Activated naive CD4-positive, alpha-beta T cell treated with Interleukin-2 at 50 U/mL for 16 hours (primary cell): Measurements from ENCODE around the gene NBEAL1.
"Not testable (repeated sequence)": the region's sequence is repeated elsewhere in the genome, so short reads cannot be mapped to it uniquely, and the experiment has no call there.

Source experiments
- DNase-seq: peaks from one replicate; pipeline ENCODE4 v3.0.0-alpha.2; 2020

NBEAL1 gene

GRCh38 chr2:203122317-203122986 is 107.8 kb downstream of the NBEAL1 start:
- no peak for DNase-seq

DNA sequence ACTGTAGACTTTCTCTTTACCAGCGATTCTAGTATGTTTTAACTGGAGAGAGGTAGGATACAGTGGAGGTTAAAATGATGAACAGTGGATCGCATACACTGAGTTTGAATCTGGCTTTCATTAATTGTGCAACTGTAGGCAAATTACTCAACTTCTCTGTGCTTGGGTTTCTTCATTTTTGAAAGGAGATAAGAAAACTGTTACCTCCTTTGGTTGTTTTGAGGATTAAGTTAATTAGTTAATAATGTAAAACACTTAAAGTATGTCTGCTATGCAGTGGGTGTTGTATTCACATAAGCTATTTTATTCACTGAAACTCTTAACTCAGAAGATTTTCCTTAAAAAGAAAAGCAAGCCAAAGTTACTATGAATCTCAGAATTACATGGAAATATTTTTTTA is 112.3 kb downstream of the NBEAL1 start:
- DNase-seq = no peak

- DNase-seq = no peak
These were observed 120.4 kb downstream of the NBEAL1 start for GRCh38 chr2:203135105-203135504.

- no peak for DNase-seq
These were observed 128.7 kb downstream of the NBEAL1 start for GRCh38 chr2:203143391-203143790.

DNA sequence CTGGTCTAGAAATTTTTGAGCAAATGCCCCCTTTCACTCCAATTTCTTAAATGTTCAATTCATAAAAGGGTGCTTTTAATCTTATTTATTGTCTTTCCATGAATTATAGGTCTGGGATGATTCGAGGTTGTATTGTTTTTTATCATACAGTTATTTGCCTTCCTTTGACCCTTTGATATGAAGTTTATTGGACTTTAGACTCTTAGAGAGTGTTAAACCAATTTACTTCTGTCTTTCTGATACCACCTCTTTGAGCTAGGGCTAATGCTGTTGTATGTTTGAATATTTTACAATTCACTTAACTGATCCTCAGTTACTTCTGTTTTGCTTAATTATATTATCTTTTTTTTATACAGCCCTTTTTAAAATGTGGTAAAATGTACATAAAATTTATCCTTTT is 134.5 kb downstream of the NBEAL1 start:
- no peak for DNase-seq

DNA sequence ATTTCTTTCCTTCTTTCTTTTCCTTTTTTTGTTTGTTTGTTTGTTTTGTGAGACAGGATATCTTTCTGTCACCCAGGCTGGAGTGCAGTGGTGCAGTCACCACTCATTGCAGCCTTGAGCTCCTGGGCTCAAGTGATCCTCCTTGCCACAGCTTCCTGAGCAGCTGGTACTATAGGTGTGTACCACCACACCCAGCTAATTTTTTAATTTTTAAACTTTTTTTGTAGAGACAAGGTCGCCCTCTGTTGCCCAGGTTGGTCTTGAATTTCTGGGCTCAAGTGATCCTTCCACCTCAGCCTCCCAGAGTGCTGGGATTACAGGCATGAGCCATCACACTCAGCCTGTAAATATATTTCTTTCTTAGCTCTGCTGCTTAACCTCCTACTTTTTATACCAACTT is 140.7 kb downstream of the NBEAL1 start:
- no peak for DNase-seq

- not testable (repeated sequence) for DNase-seq
These were observed 148.0 kb downstream of the NBEAL1 start for GRCh38 chr2:203162722-203163121.

DNA sequence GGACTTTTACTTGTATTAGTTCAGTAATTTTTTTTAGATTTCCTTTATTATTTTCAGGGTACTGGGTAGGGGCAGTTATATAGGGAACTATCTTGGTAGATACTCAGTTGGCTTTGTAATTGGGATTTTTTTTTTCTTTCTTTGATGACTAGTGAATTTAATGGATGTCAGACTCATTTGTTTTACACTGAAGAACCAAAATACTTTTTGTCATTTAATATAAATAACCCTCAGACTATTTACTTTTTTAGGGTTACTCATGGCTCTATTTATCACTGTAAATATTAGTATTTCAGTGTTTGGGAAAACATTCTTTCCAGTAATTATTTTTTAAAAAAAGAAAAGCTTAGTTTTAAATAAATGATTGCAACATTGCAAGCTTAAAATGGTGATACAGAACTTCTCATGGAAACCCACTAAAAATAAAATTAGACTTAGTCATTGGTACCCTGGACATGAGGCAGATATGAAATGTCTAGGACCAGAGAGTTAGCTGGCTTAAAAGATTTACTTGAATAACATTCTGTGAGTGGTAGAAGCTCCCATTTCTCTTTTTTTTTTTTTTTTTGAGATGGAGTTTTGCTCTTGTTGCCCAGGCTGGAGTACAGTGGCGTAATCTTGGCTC is 149.7 kb downstream of the NBEAL1 start:
- no peak for DNase-seq

DNA sequence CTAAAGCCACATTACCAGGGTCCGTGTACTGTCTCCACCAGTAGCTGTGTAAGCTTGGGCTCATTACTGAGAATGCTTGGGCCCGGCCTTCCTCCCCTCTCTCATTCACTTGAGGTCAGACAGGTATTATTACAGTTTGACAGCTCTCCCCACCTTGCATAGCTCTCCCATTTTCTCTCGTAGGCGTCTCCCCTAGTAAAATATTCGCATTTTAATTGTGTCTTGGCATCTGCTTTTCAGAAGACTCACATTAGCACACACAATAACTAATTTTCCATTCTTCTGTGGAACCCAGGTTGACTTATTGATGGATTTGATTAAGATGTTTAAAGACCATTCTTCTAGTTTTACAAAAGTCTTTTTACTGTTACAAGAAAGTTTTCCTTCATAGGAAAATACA is 153.1 kb downstream of the NBEAL1 start:
- no peak for DNase-seq

- no peak for DNase-seq
These were observed 155.8 kb downstream of the NBEAL1 start for GRCh38 chr2:203170502-203170901.

DNA sequence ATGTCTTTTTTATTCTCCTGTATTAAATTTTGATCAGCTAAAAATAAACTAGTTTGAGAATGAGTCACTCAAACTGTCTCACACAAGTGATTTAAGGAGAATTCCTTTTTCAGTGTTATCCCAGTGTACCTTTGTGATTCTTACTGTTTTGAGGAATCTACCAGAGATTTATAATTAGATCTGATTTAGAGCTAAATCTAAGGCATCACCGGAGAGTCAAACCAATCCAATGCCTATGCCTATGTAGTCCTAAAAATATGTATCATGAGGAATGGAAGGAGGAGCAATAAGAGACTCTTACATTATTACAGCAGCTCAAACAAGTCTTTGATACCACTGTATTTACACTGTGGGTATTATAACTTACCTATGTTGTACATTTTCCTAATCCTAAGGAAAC is 160.7 kb downstream of the NBEAL1 start:
- DNase-seq = no peak

DNA sequence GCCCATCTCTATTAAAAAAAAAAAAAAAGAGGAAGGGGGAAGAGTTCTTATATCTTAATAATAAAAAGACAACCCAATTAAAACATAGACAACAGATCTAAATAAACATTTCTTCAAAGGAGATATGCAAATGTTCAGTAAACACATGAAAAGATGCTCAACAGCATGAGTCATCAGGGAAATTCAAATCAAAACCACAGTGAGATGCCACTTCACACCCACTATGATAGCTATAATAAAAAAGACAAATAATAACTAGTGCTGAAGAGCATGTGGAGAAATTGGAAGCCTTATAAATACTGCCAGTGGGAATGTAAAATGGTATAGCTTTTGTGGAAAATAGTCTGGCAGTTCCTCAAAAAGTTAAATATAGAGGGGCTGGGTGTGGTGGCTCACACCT is 162.7 kb downstream of the NBEAL1 start:
- DNase-seq = no peak

- no peak for DNase-seq
These were observed 171.2 kb downstream of the NBEAL1 start for GRCh38 chr2:203185864-203186263.

DNA sequence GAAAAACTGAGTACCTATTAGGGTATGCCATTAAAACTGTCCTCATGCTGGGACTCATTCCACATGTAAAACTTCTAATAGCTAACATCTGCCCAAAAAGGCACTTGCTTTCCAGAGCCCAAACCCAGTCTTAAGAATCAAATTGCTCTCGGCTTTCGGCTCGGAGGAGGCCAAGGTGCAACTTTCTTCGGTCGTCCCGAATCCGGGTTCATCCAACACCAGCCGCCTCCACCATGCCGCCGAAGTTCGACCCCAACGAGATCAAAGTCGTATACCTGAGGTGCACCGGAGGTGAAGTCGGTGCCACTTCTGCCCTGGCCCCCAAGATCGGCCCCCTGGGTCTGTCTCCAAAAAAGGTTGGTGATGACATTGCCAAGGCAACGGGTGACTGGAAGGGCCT is 175.9 kb downstream of the NBEAL1 start:
- not testable (repeated sequence) for DNase-seq

GRCh38 chr2:203191026-203191425 is 176.4 kb downstream of the NBEAL1 start:
- not testable (repeated sequence) for DNase-seq

DNA sequence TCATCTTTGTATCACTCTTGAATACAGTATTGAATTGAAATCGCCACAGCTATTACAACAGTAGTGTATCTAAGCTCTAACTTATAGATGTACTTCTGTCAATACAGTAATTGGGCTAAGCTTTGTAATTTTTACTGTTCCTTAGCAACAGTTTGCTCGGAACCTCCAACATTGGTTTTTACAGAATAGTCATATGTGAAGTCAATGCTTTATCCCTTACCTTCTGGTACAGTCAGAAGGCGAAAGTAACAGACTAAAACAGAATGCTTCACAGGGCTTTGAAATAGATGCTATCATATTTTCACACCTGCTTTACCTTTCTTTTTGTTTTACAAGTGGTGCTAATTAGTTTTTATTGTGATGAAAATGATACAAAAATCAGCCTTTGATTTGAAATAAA is 177.3 kb downstream of the NBEAL1 start:
- DNase-seq = no peak

DNA sequence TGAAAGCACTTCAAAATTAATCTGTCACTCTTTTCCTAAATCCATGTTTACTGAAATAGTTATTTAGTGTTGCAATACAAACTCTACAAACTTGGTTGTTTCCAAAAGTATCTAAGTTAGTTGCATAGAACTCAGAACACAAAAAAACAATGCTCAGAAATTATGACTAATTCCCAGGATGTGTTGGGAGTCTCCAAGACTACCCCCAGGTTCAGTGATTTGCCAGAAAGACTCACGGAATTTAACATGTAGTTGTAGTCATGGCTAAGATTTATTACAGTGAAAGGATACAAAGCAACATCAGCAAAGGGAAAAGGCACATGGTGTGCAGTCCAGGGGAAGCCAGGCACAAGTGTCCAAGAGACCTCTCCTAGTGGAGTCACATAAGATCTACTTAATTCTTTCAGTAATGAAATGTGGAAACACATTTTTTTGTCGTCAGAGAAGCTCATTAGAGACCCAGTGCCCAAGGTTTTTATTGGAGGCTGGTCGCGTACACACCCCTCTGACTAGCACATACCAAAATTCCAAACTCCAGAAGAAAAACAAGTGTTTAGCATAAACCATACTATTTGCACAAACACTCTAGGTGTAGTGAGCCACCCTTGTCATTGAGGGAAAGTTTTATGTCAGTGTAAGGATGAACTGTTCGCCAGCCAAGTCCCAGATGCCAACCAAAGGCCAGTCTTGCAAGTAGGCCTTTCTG is 180.8 kb downstream of the NBEAL1 start:
- DNase-seq = no peak

GRCh38 chr2:203200866-203201265 is 186.2 kb downstream of the NBEAL1 start:
- no peak for DNase-seq

DNA sequence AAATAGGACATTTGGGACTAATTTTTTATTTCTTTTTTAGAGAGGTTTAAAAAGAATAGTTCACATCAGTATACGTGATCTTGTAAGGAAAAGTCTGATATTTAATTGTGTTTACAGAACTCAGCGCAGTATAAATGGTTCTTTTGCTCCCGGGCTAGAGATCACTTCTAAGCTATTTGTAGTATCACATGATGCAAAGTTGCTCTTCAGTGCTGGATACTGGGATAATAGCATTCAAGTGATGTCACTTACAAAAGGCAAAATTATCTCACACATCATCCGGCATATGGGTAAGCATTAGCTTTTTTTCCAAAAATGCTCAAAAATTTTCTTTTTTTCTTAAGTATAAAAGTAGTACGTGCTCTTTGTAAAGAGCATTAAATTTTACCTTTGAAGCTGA is 186.8 kb downstream of the NBEAL1 start:
- no peak for DNase-seq

DNA sequence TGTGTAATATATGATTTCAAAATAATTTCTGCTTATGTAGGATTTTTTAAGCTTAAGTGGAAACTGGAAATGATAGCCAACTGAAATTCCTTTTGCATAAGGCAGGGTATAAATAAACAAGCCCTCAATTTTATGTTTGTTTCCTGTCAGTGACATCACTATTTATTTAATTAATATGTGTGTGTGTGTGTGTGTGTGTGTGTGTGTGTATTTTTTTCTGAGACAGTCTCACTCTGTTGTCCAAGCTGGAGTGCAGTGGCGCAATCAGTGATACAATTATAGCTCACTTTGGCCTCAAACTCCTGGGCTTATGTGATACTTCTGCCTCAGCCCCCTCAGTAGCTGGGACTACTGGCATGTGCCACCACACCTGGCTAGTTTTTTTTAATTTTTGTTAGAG is 194.9 kb downstream of the NBEAL1 start:
- no peak for DNase-seq

DNA sequence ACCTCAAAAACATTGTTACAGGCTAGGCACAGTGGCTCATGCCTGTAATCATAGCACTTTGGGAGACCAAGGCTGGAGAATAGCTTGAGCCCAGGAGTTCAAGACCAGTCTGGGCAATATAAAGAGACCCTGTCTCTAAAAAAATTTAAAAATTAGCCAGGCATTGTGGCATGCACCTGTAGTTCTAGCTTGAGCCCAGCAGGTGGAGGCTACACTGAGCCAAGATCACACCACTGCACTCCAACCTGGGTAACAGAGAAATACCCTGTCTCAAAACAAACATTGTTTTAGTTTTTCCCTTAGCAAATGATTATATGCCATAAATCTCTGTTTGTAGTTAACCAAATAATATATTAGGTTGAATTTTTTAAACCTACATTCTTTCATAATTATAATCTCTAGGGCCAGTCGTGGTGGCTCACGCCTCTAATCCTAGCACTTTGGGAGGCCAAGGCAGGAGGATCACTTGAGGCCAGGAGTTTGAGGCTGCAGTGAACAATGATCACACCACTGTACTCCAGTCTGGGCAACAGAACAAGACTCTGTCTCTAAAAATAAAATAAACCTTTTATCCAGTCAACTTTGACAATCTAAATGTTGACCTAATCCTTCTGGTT is 210.9 kb downstream of the NBEAL1 start:
- peak; percentile 32 for DNase-seq

- not testable (repeated sequence) for DNase-seq
These were observed 215.0 kb downstream of the NBEAL1 start for GRCh38 chr2:203229674-203230073.

DNA sequence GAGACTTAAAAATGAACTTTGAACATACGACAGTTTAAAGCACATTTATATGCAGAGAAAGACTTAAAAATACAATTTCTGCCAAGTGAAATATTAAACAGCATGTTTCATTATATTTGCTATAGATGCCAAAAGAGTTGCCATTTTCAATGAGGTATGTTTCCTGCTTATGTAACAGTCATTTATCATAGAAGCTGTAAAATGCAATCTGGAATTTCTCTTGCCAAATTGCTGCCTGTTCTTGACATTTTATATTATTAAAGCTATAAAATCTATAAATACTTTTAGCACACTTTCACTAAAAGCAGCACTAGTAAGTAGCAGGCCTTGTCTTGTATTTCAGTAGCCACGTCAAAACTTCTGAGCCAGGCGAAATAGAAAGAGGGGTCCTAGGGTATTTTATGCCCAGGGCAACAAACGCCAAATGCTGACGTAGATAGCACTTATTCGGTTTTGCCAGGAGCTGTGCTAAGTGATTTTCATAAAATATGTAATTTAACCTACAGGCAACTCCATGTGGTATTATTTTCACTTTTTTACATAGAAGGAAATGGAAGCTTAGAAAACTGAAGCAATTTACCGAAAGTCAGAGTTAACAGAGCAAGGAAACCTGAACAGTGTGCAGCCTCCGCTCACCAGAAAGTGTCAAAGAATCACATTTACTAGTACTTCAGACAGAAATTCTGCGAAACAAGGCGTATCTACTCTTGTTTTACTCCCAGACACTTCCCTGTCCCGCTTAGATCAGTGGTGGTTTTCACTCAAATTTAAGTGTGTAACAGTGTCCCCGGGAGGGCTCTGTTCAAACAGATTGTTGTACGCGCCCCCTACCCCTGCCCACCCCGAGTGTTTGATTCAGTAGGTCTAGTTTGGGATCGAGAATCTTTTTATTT is 222.9 kb downstream of the NBEAL1 start:
- no peak for DNase-seq
